GM18861 (cell line): Measurements from ENCODE around the gene CBLL1.

Experiments
- ATAC-seq: cut with Tn5 transposase; IDR thresholded peaks from one replicate; pipeline ENCODE4 v1.9.1; 2021; ENCODE audit not compliant: unreplicated experiment

Gene CBLL1

DNA sequence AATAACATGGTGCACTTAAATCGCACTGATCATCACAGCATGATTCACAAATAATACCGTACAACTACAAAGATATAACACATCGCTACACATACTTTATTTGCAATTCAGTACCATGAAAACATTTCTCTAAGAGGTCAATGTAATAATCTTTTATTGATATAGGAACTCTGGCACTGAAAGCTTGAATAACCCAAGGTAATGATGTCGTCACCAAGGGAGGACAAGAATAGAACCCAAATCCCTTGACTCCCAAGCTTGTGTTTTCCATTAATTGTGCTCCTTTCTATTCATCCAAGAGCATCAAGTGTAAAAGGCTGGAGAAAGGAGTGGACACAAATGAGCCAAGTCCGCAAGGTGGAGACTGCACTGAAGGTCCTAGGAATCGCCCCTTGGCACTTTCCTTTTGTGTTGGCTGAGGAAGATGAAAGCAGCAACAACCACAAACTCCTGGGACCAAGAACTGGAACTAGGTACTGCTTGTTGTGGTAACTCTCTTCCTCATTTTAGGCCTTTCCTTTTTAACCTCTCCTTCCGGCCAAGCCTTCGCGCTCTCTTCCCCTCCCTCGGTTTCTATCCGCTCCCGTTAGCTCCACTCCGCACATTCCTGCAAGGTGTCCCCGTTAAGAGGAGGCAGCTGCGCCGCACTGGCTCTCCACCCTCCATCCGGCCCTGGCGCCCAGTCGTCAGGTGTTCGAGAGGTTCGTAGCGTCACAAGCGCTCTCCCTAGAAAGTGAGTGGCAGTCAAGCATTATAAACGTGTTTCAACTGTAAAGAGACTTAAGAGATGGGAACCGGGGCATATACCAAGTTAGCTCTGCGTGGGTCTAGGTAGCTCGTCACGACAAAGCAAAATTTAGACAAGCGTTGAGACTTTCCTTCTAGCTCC, 1.0 kb upstream of the CBLL1 start:
- ATAC-seq = peak; percentile 27

DNA sequence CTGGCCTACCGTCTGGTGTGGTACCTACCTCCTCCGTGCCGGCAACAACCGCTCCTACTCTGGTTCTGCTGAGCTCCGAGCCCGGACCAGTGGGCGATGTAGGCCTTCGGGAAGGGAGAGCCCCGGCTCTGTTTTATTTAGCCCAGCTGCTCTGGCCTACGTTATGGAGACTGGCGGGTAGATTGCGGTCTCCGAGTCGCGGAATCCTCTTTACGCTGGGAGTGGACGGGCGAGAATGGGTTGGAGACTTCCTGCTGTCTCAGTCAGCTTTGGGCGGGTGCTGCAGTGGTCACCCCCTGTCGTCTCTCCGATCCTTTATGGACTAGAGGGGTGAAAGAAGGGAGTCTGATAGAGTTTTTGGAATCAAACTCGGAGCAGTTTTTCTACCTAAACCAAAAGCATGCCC, 406 bp downstream of the CBLL1 start:
- peak; percentile 28 for ATAC-seq

DNA sequence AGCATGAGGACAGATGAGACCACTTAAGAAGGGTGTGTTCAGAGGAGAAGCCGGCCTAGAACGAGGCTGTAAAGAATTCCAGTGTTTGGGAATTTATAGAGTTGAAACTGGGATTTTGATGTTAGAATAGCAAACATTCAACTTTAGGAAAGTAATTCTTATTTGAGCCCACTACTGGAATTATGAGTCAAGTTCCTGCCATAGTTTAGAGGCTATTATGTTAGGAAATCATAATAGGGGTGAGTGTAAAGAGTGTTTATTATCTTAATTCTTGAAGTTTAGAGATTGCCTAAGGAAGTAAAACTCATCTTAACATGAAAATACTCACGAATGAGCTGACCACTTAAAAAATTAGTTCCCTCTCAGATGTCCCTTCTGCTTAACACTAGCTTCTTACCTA, 2.1 kb downstream of the CBLL1 start:
- ATAC-seq = no peak

DNA sequence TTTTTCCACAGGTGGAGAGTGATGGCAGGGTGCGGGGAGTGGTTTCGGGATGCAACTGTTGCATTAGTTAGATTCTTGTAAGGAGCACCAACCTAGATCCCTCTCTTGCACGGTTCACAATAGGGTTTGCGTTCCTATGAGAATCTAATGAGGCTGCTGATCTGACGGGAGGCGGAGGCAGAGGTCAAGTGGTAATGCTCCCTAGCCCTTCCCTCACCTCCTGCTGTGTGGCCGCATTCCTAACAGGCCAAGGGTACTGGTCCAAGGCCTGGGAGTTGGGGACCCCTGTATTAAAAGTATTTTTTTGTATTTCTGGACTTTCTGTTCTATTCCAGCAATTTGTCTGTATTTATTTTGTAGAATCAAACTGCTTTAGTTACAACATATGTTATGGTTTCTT, 7.2 kb downstream of the CBLL1 start:
- ATAC-seq = no peak

DNA sequence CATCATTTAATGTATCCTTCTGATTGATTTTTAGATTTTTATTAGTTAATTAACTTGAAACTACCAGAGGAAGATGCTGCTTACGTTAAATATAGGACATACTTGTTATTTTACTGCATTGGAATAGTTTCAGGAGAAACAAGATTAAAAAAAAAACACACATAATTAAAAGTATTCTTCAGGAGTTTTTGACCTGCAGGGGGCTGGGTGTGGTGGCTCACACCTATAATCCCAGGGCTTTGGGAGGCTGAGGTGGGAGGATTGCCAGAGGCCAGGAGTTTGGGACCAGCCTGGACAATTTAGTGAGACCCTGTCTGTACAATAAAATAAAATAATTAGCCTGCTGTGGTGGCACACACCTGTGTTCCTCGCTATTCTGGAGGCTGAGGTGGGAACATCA, 10.7 kb downstream of the CBLL1 start:
- ATAC-seq = no peak

DNA sequence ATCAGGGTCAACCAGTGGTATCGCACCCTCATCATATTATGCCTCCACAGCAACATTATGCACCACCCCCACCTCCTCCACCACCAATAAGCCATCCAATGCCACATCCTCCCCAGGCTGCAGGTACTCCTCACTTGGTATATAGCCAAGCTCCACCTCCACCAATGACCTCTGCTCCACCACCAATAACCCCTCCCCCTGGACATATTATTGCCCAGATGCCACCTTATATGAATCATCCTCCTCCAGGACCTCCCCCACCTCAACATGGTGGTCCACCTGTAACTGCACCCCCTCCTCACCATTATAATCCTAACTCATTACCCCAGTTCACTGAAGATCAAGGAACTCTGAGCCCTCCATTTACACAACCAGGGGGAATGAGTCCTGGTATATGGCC, 14.7 kb downstream of the CBLL1 start:
- no peak for ATAC-seq

DNA sequence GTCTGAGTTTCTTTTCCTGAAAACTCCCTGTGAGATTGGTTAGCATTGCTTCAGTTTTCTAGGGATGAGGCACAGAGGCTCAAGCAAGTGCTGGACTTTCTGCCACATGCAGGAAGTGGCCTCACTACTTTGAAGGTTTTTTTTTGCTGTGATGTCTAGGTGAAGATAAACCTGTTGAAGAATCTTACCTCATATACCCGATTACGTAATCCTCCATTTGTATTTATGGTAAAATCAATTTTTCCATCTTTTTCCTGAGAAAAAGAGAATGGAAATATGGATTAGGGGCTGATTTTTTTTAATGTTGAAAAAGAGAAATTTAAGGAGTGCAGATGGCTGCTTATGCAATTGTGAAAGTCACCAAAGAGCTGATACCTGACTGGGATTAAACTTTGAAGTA, 23.4 kb downstream of the CBLL1 start:
- no peak for ATAC-seq

DNA sequence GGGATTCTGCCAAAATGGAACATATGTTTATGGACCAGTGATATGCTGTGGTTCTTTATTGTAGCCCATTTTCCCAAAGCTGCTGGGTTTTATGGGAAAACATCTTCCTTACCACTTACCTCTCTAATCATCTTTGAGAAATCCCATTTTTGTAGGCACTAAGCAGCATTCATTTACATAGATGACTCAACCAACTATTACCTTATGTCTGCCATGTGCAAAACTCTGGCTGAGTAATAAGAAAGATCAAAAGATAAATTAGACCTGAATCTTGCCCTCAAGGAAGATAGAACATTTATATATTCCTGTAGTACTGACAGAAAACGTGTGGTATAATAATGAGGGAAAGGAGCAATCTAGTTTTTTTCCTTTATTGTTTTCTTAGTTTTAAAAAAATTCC, 24.3 kb downstream of the CBLL1 start:
- no peak for ATAC-seq

DNA sequence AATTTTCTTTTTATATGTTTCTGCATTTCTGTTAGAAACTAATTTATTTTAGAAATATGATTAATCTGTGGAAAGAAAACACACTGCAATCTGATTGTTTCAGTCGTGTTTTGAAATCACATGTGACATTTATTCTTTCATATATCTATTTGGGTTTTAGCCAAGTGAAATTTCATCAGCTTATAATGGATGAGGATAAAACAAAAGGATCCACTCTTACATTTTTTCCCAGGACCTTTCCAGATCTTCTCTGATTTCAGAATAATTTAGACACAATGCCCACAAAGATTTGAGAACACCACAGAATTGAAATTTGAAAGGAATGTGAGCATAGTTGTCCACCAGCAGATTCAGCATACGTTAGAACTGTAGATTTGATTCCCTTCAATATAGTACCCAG, 29.1 kb downstream of the CBLL1 start:
- ATAC-seq = no peak

DNA sequence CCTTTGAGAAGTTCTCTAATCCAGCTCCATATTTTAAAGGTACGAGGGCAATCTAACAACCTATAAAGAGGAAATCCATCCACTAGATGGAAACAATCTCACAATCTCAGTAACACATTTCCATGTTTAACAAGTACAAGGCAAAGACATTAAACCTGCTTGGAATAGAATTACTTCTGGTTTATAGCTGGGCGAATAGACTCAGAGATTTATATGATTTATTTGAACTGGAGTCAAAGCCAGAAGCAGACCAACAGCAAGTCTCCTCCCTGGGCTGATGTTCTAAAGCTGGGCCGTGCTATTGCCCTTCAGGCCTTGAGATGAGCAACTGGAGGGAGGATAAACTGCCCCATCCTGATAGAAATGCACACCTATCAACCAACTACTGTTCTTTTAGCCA, 33.8 kb downstream of the CBLL1 start:
- no peak for ATAC-seq

DNA sequence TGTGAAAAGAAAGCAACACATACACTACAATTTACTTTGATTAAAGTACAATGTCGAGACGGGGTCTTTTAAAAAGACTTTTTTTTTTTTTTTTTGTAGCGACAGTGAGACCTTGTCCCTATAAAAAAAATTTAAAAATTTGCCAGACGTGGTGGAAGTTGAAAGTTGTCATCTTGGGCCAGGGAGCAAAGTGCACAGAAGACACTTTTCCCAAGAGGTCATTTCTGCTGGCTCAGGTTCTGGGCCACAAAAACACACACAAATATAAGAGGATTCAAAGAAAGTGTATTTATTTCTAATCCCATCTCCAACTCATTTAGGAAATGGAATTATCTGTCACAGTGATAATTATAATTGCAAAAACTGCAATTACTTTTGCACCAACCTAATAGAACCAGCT, 34.3 kb downstream of the CBLL1 start:
- no peak for ATAC-seq

DNA sequence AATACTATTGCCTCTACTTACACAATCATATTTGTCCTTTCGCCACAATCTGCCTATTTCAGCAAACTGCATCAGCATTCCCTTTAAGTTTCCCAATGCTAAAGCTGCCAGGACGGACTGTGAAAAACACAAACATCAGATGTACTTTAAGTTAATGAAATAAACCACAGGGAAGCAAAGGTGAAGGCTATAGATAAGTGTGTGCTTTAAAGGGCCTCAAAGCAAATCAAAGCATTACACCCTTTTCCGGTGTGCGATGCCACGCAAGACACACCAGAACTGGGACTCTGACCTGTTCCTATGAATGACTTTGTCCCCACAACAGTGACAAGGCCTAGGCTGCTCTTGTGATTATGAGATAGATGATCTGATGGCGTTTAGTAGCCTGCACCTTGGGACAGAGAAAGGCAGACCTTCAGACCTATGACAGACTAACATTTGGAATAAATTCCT, 35.7 kb downstream of the CBLL1 start:
- ATAC-seq = no peak

DNA sequence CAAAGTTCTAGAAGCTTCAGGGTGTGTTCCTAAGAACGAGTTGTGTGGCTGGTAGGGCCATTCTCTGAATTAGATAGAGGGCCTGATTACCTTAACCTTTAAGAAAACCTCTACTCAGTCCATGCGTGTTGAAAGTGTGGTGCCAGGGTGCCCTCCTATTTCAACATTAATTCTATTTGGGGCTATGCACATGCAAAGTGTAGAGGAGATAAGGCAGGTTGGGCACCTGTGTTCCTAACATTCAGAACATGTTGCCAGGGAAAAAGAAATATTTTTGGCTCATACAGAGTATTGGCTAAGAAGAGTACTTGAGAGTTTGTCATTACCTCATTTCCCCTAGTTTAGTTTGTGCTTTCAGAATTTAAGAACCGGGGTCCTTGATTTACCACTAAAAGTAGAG, 38.4 kb downstream of the CBLL1 start:
- ATAC-seq = no peak

DNA sequence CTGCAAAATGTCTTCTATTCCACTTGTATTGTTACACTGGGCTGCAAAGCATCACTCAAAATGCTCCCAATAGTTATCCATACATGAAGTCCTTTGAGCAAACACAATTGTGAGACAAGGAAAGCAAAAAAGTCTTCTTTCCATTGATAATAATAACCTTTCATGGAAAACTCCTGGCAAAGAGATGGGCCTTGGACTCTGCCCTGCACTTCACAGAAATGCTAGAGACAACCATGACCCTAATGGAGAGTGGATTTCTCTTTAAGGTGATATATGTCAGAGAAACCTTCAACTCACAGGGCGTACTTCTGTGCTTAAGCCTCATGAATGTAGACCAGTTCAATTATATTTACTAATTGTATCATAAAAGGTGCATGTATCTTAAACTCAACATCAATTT, 39.7 kb downstream of the CBLL1 start:
- ATAC-seq = no peak

DNA sequence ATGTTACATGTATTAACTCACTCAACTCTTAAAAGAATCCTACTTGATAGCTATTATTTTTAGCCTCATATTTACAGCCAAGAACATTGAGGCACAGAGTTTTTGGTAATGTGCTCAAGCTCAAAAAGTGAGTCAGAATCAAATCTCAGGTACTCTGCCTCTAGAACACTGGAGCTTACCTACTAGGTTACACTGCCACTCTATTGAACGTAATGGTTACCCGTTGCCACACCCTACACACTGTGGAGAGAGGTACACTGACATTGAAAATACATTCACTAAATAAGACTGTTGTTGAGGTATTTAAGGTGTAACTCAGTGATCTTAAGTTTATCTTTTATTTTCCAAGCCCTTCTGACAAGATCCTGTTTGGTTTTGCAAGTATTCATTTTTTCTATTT, 41.2 kb downstream of the CBLL1 start:
- ATAC-seq = no peak

DNA sequence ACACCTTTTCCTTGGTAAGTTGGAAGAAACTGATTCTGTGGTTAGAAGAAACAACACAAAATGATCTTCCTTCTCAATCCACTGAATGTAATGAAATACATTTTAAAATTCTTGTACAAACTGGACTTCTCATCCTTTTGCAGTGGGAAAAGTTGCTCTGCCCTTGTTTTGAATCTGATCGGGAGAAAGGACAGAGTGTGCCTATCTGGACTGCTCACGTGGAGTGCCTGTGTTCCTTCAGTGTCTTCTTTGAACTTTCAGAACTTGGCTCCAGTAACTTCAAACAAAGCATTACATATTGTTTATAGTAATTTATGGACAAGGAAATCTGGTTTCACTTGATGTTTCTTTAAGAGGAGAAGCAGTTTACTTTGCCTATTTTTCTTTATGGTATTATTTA, 42.0 kb downstream of the CBLL1 start:
- no peak for ATAC-seq

DNA sequence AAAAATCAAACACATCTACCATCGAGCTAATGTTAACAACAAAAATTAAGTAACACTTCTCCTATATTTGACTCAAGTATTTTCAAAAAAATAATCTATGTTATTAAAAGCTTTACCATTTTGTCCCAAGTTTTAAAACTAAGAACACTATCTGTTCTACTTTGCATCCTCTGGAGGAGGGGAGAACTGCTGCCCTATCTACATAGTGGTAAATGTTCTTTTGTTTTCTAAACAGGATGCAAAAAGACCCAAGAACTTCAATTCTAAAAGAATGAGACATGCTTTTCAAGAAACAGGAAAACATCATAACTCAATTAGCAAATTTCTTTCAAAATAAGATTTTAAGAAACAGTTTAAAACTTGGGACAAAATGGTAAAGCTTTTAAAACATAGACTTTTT, 44.3 kb downstream of the CBLL1 start:
- no peak for ATAC-seq

DNA sequence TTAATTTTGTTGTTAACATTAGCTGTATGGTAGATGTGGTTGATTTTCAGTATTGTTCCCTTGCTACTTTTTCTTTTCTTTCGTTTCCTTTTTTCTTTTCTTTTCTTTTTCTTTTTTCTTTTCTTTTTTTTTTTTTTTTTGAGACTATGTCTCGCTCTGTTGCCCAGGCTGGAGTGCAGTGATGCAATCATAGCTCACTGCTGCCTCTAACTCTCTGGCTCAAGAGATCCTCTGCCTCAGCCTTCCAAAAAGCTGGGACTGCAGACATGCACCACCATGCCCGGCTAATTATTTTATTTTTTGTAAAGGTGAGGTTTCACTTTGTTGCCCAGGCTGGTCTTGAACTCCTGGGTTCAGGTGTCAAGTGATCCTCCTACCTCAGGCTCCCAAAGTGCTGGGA, 44.7 kb downstream of the CBLL1 start:
- ATAC-seq = no peak

DNA sequence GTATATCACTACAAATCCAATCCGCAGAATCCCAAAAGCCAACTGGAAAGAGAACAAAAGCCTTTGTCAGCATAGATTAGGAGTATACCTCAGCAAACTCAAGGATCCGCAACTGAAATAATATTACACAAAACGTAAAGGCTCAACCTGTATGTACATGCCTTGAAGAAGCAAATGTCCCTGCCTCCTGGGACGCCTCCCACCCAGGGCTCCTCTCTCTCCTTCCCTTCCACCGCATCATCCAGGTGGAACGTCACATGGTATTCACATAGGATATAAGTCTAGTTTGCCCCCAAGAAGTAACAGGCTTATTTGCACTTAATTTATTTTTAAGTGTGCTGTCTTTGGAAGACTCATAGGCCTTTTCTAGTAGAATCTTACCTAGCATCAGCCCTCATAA, 45.7 kb downstream of the CBLL1 start:
- ATAC-seq = no peak

DNA sequence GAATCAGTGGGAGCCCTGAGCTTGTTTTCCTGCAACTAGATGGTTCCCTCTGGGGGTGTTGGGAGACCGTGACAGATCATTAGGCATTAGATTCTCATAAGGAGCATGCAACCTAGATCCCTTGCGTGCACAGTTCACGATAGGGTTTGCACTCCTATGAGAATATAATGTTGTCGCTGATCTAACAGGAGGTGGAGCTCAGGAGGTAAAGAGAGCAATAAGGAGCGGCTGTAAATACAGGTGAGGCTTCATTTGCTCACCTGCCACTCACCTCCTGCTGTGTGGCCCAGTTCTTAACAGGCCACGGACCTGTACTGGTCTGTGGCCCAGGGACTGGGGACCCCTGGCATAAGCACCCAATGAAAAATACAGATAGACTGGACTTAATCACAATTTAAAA, 48.4 kb downstream of the CBLL1 start:
- no peak for ATAC-seq

DNA sequence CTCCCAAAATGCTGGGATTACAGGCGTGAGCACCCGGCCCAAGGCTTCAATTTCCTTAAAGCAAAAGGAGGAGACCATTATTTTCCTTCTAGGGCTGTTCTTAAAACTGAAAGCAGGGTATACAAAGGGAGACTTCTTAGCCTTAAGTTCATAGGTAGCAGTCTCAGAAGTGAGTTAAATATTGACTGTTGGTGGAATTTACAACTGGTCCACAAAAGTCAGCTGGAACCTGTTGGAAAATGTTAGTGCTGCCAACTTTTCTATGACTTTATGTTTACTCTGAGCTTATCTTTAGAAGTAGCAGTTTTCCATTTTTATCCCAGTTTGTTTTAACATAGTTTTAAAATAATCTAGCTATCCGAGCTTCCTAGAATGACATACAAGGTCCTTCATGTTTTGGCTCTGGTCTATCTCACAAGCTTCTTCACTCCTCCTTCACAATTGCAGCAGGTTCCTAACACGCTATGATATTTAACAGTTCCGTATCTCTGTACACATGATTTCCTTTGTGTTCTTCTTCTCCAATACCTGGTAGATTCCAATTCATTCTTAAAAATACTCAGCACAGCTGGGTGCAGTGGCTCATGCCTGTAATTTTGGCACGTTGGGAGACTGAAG, 55.8 kb downstream of the CBLL1 start:
- no peak for ATAC-seq

DNA sequence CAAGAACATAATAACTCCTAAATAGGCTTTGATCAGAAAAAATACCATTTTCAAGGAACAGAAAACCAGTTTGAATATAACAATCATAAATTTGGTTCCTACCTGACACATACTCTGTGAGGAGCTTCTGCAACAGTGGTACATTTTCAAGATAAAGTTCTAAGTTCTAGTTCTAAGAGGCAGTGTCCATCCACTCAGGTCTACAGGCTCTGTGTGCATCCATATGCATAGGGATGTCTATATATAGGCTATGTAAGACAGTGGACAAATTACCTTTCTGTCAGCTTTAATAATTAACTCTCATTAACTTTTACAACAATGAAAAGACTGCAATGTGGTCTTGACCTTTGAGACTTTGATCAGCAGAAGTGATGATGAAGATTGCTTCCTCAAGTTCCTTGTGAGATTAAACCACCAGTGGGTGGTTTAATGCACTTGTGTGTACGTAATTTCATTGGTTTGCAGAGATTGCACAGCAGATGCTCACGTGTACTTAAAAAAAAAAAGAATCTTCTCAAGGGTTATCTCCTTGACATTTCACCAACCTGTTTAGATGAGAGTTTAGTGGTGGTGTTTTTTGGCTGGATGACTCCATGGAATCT, 59.2 kb downstream of the CBLL1 start, which contains the start of gene SLC26A3:
Gene SLC26A3 (minus strand): TSS at position 215 of the 602 bp plus-strand sequence. CDS start 8,714 bp downstream, outside the sequence.
- ATAC-seq = no peak
